Measurements from ENCODE around the gene NFIA. TPM values are rescaled to one million over a fixed set of nuclear protein-coding genes. Genes with fewer than 3 reads are reported as not detected.

The NFIA gene
- polyA plus RNA-seq, 12 donors = 29.6 to 378 (median 35.8) TPM

- DNase-seq = no peak
These were observed 211.7 kb downstream of the NFIA start for GRCh38 chr1:61293986-61294504.

GRCh38 chr1:61294930-61295329 lies 212.6 kb downstream of the NFIA start:
- DNase-seq = no peak

- DNase-seq = no peak
These were observed 213.6 kb downstream of the NFIA start for GRCh38 chr1:61295818-61296537.

- no peak for DNase-seq
These were observed 215.5 kb downstream of the NFIA start for GRCh38 chr1:61297887-61298286.

- no peak for DNase-seq
These were observed 217.1 kb downstream of the NFIA start for GRCh38 chr1:61299463-61299862.

GRCh38 chr1:61300899-61301298 lies 218.5 kb downstream of the NFIA start:
- DNase-seq = no peak

- DNase-seq = peak; percentile 66
These were observed 219.7 kb downstream of the NFIA start for GRCh38 chr1:61301824-61302657.

GRCh38 chr1:61307422-61308142 lies 225.2 kb downstream of the NFIA start:
- no peak for DNase-seq

- DNase-seq = no peak
These were observed 227.7 kb downstream of the NFIA start for GRCh38 chr1:61310057-61310456.

- no peak for DNase-seq
These were observed 228.2 kb downstream of the NFIA start for GRCh38 chr1:61310538-61310937.

GRCh38 chr1:61313906-61314422 lies 231.6 kb downstream of the NFIA start:
- DNase-seq = no peak

GRCh38 chr1:61315011-61315410 lies 232.7 kb downstream of the NFIA start:
- no peak for DNase-seq

GRCh38 chr1:61316493-61316892 lies 234.1 kb downstream of the NFIA start:
- DNase-seq = no peak

- peak; percentile 91 for DNase-seq
These were observed 236.2 kb downstream of the NFIA start for GRCh38 chr1:61318319-61319125.

GRCh38 chr1:61320575-61320974 lies 238.2 kb downstream of the NFIA start:
- DNase-seq = no peak

GRCh38 chr1:61322008-61322744 lies 239.8 kb downstream of the NFIA start:
- DNase-seq = no peak

GRCh38 chr1:61322769-61323168 lies 240.4 kb downstream of the NFIA start:
- DNase-seq = no peak

- no peak for DNase-seq
These were observed 241.4 kb downstream of the NFIA start for GRCh38 chr1:61323681-61324328.

- DNase-seq = no peak
These were observed 244.4 kb downstream of the NFIA start for GRCh38 chr1:61326713-61327112.

GRCh38 chr1:61327436-61327835 lies 245.1 kb downstream of the NFIA start:
- DNase-seq = no peak

Data from muscle of arm (tissue), 12 donors.